GM18519 (cell line): ENCODE measurements around the gene SERINC1.
"Not testable (repeated sequence)": the region's sequence is repeated elsewhere in the genome, so short reads cannot be mapped to it uniquely, and the experiment has no call there.

Source experiments
- ATAC-seq: cut with Tn5 transposase; IDR thresholded peaks from one replicate; pipeline ENCODE4 v1.9.1; 2021; ENCODE audit warnings: mild to moderate bottlenecking, moderate library complexity; ENCODE audit not compliant: unreplicated experiment, low FRiP score

Gene SERINC1

DNA sequence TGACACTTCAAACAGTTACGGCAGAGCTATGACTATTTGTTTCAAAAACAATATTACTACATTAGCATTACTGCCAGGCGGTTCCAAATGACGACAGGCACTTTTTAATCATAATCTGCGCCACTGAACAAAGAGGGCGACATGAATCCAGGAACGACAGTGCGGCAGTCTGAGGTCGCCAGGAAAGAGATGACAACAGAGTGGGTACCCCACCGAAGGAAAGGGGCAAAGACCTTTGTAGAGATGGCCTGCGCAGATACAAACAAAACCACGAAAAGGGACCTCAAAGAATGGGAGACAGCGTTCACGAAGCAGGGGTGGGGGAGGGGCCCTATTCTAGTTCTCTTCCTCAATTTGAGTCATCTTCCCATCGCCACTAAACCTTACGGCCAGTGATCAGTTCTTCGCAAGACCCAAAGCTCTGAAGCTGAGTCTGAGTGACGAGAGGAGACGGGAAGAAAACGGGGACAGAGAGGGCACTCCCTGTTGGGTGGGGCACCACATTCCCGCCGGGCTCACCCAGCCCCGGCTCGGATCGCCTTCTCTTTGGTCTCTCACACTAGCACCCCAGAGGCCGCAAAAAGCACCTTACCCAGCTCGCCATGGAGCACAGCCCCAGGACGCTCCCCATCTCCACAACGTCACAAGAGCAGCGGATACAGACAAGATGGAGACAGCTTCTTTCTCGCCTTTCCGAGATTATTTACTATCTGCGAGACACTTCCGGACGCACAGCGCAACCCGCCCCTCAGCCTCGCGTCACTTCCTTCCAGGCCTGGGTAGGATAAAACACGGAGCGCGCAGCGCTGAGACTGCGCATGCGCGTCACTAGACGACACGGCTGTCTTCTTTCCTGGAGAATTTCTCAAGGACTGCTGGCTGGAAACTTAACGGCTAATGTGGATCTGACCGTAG, at the start of gene SERINC1:
Gene SERINC1, minus strand, starts transcription at position 701 of the 915 bp plus-strand sequence. Its CDS starts 70 bp downstream, at position 631.
- ATAC-seq, result peak; percentile 99

DNA sequence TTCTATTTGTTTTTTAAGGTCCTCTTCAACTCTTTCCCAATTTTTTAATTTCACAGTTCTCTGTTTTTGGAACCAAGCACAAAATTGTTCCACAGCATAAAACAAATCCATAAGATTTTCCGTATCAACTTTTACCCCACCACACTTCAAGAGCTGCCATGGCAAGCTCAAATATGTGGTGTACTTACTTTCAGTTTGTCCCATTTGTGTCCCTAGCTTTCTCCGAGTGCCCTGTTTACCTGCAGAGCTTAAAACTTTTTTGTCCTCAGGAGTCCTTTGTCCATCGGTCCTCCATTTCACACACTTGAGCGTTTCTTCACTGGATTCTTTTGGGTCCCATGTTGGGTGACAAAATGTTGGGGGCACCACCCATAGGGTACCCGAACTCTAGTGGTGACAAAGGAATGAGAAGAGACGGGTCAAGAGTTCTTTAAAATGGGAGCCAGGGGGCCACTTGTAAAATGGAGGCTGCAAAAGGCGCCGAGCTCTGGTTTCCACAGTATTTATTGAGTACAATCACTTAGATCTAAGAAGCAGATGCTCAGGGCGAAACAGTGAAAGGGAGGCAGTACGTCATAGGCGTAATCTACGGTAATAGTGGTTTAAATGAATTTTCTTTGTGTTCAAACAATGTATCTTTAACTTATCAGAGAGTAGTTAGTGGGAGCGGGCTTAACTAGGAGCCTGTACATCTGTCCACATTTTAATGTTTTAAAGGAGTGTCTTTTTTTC, 39.8 kb upstream of the SERINC1 start:
- ATAC-seq, result no peak

DNA sequence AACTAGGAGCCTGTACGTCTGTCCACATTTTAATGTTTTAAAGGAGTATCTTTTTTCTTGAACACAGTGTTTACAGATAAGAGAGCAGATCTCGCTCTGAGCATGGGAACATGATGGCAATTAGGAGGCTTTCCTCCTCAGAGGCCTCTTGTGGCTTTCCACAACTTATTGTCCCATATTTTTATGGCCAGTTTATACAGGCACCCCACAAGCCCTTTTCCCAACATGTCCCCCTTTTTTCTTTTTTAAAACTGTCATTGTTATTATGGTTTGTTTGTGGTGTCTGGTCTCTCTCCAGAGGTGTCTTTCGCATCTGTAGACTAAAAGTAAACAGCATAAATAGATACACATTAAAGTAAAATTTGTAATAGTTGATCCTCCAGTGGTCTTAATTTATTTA, 33.6 kb upstream of the SERINC1 start:
- ATAC-seq, result not testable (repeated sequence)

DNA sequence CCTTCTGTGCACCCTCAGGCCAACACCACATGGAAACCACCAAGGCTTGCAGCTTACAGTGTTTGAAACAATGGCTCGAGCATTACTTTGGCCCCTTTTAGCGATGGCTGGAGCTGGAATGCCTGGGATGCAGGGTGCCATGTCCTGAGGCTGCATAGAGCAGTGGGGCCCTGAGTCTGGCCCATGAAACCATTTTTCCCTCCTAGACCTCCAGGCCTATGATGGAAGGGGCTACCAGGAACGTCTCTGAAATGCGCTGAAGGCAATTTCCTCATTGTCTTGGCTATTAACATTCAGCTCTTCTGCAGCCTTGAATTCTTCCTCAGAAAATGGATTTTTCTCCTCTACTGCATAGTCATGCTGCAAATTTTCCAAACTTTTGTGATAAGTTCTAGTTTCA, 29.9 kb upstream of the SERINC1 start:
- no peak for ATAC-seq

DNA sequence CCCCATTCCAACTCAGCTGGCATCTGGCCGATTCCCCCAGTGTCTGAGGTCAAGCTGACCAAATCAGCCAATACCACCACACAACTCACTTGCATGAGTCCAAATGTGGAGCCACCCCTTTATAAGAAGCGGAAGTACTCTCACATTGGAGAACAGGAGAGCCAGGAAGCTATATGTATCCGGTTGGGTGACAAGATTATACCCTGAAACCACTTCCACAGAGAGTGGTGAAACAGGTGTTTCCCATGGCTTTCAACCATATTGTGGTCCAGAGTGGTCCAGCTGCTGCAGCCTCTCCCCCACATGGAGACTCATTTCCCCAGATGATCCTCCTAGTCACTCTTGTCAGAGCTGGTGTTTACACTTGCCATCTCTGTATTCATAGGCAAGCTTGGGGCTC, 24.0 kb upstream of the SERINC1 start:
- ATAC-seq, result peak; percentile 50

DNA sequence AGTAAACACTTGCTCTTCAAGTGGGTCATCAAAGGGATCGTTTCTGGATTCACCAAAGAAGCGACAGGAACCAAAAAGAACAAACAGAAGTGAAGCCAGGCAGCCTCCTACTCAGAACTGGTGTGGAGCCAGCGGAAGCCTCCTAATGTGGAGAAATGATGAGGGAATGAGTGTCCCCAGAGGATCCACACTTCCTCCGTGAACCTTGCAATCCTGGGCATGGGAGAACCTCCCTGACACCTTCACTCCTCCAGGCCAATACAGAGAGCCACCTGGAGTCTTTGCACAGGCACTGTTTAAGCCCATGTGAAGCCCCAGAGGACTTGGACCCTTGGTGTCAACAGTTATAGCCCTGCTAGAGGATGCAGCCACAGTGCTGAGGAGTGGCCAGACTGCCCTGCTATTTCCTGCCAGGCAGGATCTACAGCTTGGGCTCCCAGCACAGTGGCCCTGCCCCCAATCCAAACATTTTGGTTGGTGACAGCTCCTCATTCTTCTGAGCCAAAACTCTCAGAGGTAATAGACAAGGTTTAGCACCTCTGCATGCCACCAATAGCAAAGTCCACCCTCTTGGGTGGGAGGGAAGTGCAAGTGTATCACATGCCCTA, 23.2 kb upstream of the SERINC1 start:
- ATAC-seq, result no peak

DNA sequence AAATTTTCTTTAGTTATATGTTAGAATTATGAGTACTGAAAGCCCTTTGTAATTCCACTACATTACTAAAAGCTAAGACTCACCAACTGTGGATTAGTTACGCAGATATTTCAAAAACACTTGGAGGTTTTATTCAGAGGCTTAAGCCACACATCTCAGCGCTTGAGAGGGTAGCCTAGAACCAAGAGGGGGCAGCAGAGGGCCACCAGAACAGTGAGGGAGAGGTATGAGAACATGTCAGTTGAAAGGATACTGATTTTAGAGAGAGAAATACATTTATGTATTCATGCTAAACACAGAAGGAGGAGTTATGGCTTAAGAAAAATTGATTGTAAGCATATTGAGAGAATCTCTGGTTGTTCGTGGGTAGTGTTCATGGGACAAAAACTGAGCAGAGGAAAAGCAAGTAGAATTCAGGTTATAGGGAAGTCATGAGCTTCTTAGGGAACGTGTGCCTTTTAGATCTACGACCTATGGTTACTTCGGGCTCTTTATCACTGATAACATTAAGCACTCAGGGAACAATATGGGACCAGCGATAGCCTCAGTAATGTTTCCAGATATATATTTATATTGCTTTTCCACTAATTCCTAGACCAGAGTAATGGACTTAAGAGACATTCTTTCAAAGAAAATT, 20.4 kb upstream of the SERINC1 start:
- peak; percentile 95 for ATAC-seq

DNA sequence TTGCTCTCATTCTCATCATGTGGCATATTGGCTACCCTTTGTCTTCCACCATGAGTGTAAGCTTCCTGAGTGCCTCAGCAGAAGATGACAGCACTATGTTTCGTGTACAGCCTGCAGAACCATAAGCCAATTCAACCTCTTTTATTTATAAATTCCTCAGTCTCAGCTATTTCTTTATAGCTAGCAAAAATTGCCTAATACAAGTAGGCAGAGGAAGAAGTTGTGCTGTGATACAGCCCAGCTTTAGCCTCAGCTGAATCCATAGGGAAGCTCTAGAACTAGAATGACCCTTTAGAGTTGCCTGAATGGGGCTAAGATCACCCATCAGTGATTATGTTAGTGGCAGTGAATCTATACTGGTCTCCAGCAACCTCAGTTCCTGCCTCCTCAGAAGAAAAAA, 19.0 kb upstream of the SERINC1 start:
- no peak for ATAC-seq

DNA sequence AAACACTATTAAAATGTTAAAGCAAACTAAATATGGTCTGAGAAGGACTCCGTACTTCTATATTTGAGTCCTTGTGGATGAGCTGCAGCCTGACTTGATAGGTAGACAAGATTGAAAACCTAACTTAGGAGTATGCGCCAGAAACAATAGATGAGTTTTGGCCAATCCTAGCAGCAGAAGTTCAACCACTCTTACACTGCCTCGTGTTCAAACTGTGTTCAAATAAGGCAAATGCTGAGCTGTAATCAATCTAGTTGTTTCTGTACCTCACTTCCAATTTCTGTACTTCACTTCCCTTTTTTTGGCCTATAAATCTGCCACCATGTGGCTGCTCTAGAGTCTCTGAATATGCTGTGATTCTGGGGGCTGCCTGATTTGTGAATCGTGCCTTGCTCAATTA, 13.2 kb upstream of the SERINC1 start:
- peak; percentile 89 for ATAC-seq

DNA sequence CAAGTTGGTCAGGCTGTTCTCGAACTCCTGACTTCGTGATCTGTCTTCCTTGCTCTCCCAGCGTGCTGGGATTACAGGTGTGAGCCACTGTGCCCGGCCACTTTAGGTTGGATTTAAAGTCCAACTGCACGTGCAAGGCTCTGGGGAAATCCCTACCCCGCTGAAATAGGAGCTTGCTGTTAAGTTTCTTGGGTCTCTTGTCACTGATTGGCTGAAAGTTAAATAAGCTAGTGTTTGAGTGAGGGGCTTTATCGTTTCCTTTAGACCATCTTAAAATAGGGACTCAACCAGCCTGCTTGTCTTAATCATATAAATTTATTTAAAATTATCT, 11.1 kb upstream of the SERINC1 start:
- no peak for ATAC-seq

DNA sequence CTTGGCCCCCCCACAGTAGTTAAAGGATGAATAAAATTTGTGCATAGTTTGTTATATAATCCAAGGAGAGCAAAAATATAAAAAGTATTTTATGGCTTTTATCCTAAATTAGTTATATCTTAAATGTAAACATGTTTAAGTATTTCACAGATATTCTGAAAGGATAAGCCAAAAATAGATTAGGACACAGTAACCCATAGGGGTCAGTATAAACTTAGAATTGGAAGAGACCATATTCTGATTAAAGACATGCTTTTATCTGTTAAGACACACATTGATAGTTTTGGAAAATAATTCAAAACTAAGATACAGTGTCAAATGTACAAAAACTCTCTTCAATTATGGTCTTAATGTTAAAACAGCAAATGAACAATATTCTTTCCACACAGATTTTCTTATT, 4.5 kb upstream of the SERINC1 start:
- no peak for ATAC-seq

DNA sequence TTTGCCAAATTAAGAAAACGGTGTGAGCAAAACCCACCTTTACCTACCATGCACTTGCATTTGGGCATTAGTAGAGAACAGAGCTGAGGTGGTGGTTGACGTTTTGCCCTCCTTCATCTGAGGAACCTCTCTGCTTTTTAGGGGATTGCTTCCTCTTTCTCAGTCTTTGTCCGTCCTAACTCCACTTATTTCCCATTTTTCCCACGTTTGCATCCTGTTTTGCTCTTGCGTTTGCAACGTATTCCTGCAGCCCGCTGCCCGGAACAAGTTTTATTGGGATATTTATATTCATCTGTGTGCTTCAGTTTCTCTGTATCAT, 374 bp upstream of the SERINC1 start:
- ATAC-seq, result peak; percentile 35

DNA sequence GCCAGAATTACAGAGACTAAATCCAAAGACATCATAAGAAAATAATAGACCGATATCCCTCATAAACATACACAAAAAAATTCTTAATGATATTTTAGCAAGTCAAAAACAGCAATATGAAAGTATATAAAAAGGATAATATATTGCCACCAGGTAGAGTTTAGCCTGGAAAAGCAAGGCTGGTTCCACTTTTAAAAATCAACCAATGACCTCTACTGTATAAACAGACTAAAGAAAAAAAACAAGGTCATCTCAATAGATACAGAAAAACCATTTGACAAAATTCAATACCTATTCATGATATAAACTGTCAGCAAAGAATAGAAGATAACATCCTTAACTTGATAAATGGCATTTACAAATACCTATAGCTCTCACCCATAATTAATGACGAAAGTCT, 9.7 kb downstream of the SERINC1 start:
- no peak for ATAC-seq

DNA sequence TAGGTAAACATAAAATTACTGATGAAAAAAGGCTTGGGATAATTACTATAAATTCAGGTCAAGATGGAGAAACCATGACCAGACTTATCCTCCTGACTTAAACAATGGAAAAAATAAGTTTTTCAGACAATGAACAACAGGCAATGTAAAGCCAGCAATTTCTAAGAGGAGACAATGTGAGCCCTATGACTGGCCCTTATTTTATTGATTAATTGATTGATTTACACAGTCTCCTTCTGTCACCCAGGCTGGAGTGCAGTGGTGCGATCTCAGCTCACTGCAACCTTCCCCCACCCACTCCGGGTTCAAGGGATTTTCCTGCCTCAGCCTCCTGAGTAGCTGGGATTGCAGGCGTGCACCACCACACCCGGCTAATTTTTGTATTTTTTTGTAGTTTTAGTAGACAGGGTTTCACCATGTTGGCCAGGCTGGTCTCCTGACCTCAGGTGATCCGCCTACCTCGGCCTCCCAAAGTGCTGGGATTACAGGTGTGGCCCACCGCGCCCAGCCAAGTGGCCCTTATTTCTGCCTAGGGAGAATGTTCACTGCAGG, 11.7 kb downstream of the SERINC1 start:
- not testable (repeated sequence) for ATAC-seq

DNA sequence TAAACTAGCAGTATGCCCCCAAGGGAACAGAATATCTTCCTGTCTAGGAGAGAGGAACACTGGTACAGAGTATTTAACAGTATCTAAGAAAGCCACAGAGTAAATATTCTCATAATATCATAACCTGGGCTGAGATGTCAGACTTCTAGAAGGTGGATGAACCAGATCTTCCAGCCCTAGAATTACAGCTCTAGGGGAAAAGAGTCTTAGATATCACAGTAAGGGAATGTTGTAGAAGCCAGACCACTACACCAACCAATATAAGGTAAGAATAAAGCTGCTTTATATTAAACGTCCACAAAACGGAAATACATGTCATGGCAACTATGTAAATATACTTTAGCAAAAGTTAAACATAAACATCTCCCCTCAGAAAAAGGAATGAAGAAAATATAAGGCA, 12.4 kb downstream of the SERINC1 start:
- no peak for ATAC-seq

DNA sequence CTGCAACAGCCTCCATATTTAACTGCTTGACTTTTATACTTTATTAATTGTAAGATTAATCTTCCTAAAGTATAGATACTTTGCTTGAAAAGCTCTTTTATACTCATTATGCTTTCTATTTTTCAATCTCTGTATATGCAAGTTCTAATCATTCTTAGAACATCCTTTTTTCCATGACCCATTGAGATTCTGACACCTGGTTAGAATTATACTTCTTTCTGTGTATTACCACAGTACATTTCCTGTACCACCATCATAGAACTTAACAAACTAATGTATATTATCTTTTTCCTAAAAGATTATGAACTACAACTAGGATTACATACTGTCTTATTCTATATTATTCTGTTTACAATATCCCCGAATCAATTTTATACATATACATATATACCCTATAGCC, 13.5 kb downstream of the SERINC1 start:
- ATAC-seq, result no peak

DNA sequence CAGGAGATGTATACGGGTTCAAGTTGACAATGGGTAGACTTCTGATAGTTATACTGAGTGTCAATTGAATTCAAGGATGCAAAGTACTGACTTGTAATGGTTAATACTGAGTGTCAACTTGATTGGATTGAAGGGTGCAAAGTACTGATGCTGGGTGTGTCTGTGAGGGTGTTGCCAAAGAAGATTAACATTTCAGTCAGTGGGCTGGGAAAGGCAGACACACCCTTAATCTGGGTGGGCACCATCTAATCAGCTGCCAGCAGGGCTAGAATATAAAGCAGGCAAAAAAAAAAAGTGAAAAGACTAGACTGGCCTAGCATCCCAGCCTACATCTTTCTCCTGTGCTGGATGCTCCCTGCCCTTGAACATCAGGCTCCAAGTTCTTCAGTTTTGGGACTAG, 16.5 kb downstream of the SERINC1 start:
- ATAC-seq, result not testable (repeated sequence)

DNA sequence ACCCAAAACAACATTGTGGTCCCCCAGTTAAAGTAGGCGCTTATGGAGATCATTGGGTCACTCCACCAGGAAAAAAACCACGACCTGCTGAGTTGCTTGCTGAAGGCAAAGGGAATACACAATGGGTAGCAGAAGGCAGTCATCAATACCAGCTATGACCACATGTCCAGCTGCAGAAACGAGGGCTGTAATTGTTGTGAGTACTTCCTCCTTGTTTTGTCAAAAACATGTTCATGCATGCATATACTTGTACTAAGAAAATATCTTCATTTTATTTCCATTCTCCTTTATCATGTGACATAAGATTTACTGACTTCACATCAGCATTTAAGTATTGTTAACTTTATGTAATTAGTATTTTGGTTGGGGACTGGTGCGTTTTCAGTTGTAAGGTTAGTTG, 16.9 kb downstream of the SERINC1 start:
- no peak for ATAC-seq

DNA sequence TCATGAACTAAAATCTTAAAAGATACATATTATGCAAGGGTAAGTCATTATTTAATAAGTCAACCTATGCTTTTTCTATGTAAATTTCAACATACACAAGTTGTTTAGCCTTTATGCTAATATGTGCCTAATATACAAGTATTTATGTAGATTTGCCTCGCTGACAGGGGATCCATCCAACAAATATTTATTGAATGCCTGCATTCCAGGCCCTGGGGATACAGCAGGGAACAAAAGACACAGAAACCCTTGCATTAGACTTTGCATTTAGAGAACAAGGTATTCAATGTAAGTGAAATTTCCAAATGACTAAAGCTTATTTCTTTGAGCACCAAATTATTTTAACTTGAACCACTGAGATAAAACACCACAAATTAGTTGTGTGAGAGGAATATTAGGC, 19.1 kb downstream of the SERINC1 start:
- no peak for ATAC-seq

DNA sequence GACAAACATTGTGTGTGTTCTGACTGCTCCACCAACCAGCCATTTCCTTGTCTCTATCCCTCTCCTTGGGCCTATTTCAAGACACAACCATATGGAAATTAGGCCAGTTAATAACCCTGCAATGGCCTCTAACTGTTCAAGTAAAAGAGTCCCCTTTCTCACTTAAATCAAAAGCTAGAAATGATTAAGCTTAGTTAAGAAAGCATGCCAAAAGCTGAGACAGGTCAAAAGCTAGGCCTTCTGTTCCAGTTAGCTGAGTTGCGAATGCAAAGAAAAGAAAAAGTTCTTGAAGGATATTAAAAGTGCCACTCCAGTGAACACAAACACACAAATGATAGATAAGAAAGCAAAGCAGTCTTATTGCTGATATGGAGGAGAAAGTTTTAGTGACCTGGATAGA, 22.5 kb downstream of the SERINC1 start:
- ATAC-seq, result no peak

DNA sequence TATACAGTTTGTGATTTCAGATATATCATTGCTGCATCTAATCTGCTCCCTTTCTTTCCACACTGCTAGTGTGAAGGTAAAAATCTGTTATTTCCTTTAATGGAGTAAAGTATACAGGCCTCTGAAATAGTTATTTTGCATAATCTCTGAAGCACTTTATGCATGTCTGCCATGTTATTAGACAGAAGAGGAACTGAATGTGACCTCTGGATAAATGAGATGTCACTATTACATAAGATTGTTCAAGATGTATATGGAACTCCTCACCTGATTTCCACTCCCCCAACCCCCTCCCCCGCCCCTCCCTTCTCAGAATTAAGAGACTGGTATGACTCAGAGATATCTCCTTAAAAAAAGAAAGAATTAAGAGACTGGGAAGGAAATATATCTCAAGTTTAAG, 26.3 kb downstream of the SERINC1 start:
- no peak for ATAC-seq
